ENCODE results near the gene ZBTB16. TPM values are rescaled to one million over a fixed set of nuclear protein-coding genes. Genes with fewer than 3 reads are reported as not detected.
A peak's percentile ranks its signal among the peaks of the same experiment; 100 is the strongest.

Gene ZBTB16
- total and polyA plus RNA-seq, 7 donors: 9.9 to 197 (median 99.5) TPM

DNA sequence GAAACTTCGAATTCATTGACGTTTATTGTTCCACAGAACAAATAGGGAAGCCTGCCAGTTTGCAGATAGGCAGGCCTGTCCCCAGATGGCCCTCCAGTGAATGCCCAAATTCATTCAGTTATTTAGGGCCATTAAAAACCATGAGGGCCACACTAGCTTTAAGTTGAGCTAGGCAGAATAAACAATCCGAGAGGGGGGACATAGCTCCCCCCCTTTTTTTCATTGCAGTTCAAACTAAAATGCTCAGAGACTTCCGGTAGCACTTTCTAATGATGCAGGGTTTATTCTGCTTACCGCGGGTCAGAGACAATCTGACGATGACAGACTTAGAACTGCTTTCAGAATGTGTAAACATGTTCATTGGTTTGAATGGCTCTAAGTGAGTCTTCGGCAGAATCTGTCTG, 72.0 kb downstream of the ZBTB16 start:
- DNase-seq: peak; percentile 44
- H3K27ac ChIP-seq: peak overlapping the region in 3 of 4 donors; percentile 74 to 86 (median 78)
- H3K36me3 ChIP-seq: peaks cover 0 to 21% (median 10%) of the 10 kb centered on the region in 4 donors
- 5 to 40% methylated on average over 8 of the region's 8 CpGs for WGBS, 2 donors
- intact Hi-C loops (cut with DNase I): no loop called here
- peaks cover 0 to 100% (median 99%) of the 10 kb centered on the region in 4 donors for H3K4me1 ChIP-seq
- no peaks in the 10 kb centered on the region for H3K9me3 ChIP-seq
- TF ChIP-seq POLR2A (IDR thresholded peaks at IDR 0.05): no peak
- TF ChIP-seq CTCF (IDR thresholded peaks at IDR 0.05): no peak
- TF ChIP-seq POLR2AphosphoS5 (IDR thresholded peaks at IDR 0.05): peak in 1 of 4 donors; percentile 15
- H3K27me3 ChIP-seq: no peaks in the 10 kb centered on the region
- H3K4me3 ChIP-seq: no peak overlapping the region

- WGBS, 2 donors: 77 to 85% methylated on average over 9 of the region's 9 CpGs
- intact Hi-C loops (cut with DNase I): loop anchor here (2.0 kb wide), 1 partner anchor 66 kb away; no protein-coding TSS in a partner anchor
- peaks cover 0 to 12% (median 4%) of the 10 kb centered on the region in 4 donors for H3K36me3 ChIP-seq
- H3K27me3 ChIP-seq: no peaks in the 10 kb centered on the region
- TF ChIP-seq POLR2A (IDR thresholded peaks at IDR 0.05) (no peak), POLR2AphosphoS5 (IDR thresholded peaks at IDR 0.05) (peak in 2 of 4 donors; percentile 19 to 23)
- DNase-seq: no peak
- no peak overlapping the region for H3K4me3 ChIP-seq
- peak overlapping the region in 3 of 4 donors; percentile 74 to 86 (median 78) for H3K27ac ChIP-seq
- peaks cover 0 to 100% (median 100%) of the 10 kb centered on the region in 4 donors for H3K4me1 ChIP-seq
- H3K9me3 ChIP-seq: no peaks in the 10 kb centered on the region
These were observed 72.9 kb downstream of the ZBTB16 start for GRCh38 chr11:114132417-114132816.

- intact Hi-C loops (cut with DNase I): loop anchor here (2.0 kb wide), 1 partner anchor 66 kb away; no protein-coding TSS in a partner anchor
- Histone ChIP-seq H3K9me3 (no peaks in the 10 kb centered on the region), H3K36me3 (peaks cover 0 to 6% (median 1%) of the 10 kb centered on the region in 4 donors), H3K4me1 (peaks cover 0 to 100% (median 100%) of the 10 kb centered on the region in 4 donors), H3K4me3 (no peak overlapping the region), H3K27me3 (no peaks in the 10 kb centered on the region), H3K27ac (peak overlapping the region; percentile 57 to 86 (median 76))
- TF ChIP-seq EP300 (IDR thresholded peaks at IDR 0.05) (peak; percentile 44 to 70 (median 56)), POLR2AphosphoS5 (IDR thresholded peaks at IDR 0.05) (peak in 3 of 4 donors; percentile 49 to 64 (median 60)), POLR2A (IDR thresholded peaks at IDR 0.05) (no peak)
- DNase-seq: peak; percentile 83
- 56 to 76% methylated on average over 6 of the region's 6 CpGs for WGBS, 2 donors
These were observed 73.5 kb downstream of the ZBTB16 start for GRCh38 chr11:114132944-114133394.

DNA sequence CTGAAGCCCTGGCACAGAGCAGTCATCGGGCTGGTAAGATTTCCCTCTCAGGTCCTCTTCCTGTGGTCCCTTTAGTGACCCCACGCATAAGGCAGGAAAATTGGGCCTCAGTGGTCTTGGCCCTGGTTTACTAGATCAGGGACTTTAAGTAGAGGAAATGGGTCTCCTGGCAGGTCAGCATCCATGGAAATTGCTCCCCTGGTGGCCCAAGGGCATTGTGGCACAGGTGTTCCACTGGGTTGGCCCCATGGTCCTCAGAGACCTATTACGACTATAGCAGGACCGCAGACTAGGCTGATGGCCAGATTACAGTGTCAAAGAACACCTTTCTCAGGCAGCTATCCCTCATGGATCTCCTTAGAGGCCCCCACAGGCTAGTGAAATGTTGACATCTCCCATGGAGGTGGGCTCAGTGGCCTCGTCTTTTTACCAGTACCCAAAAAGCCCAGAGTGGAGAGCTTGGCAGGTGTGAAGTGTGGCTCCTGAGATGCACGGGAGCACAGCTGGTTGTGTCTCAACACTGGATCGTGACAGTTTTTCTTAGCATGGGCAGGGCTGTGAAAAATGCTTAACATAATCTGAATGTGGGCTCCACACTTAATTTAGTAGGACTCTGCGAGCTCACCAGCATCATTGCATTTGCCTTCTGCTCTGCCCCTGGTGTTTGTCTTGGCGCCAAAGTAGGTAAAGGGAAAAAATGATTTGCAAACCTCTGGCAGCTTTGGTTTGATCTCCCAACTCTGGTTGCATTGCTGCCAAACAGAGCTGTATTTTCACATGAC, 74.2 kb downstream of the ZBTB16 start:
- H3K36me3 ChIP-seq: peaks cover 0 to 5% (median 1%) of the 10 kb centered on the region in 4 donors
- no peaks in the 10 kb centered on the region for H3K27me3 ChIP-seq
- H3K27ac ChIP-seq: peak overlapping the region; percentile 57 to 86 (median 76)
- no peaks in the 10 kb centered on the region for H3K9me3 ChIP-seq
- peaks cover 0 to 100% (median 98%) of the 10 kb centered on the region in 4 donors for H3K4me1 ChIP-seq
- intact Hi-C loops (cut with DNase I): loop anchor here (2.0 kb wide), 1 partner anchor 65 kb away; no protein-coding TSS in a partner anchor
- TF ChIP-seq POLR2AphosphoS5 (IDR thresholded peaks at IDR 0.05) (peak in 3 of 4 donors; percentile 25 to 51 (median 31)), POLR2A (IDR thresholded peaks at IDR 0.05) (no peak), CTCF (IDR thresholded peaks at IDR 0.05) (no peak), EP300 (IDR thresholded peaks at IDR 0.05) (peak in 1 of 4 donors; percentile 33)
- H3K4me3 ChIP-seq: no peak overlapping the region
- 93 to 94% methylated on average over 9 of the region's 9 CpGs for WGBS, 2 donors
- no peak for DNase-seq

- intact Hi-C loops (cut with DNase I): no loop called here
- Histone ChIP-seq H3K4me1 (peaks cover 0 to 100% (median 98%) of the 10 kb centered on the region in 4 donors), H3K27ac (peak overlapping the region; percentile 27 to 86 (median 45)), H3K9me3 (no peaks in the 10 kb centered on the region), H3K36me3 (peaks cover 0 to 6% (median 1%) of the 10 kb centered on the region in 4 donors), H3K4me3 (no peak overlapping the region), H3K27me3 (no peaks in the 10 kb centered on the region)
- WGBS, 2 donors: 91 to 96% methylated on average over 3 of the region's 3 CpGs
- DNase-seq: no peak
- TF ChIP-seq CTCF (IDR thresholded peaks at IDR 0.05) (no peak), POLR2AphosphoS5 (IDR thresholded peaks at IDR 0.05) (peak in 2 of 4 donors; percentile 17 to 23)
These were observed 75.4 kb downstream of the ZBTB16 start for GRCh38 chr11:114134870-114135269.

All from sigmoid colon (tissue), 7 donors.